H9 (cell line): Measurements from ENCODE around the gene SYNGR2. TPM values are rescaled to one million over a fixed set of nuclear protein-coding genes. Genes with fewer than 3 reads are reported as not detected.

Experiments
- DNase-seq: peaks from one replicate; pipeline ENCODE4 v3.0.0-alpha.2; 2017
- H2AFZ ChIP-seq: one replicate; pipeline ENCODE4 v1.6.1; 2013; ENCODE audit warnings: mild to moderate bottlenecking, low read length, control low read depth, moderate library complexity
- H2AK5ac ChIP-seq: 2 replicates; pipeline ENCODE4 v1.6.1; 2013; ENCODE audit warnings: low read length, control low read depth, mixed read lengths; ENCODE audit not compliant: insufficient read length
- H2BK120ac ChIP-seq: one replicate; pipeline ENCODE4 v1.6.1; 2013; ENCODE audit warnings: low read depth, mild to moderate bottlenecking, low read length, control low read depth, inconsistent platforms; ENCODE audit not compliant: poor library complexity, severe bottlenecking
- H2BK12ac ChIP-seq: 2 replicates; pipeline ENCODE4 v1.6.1; 2013; ENCODE audit warnings: low read length, control low read depth, mixed read lengths, low read depth; ENCODE audit not compliant: insufficient read length
- H2BK15ac ChIP-seq: 2 replicates; pipeline ENCODE4 v1.6.1; 2013; ENCODE audit warnings: low read depth, low read length, control low read depth
- H2BK20ac ChIP-seq: one replicate; pipeline ENCODE4 v1.6.1; 2013; ENCODE audit warnings: low read depth, mild to moderate bottlenecking, low read length, control low read depth, inconsistent platforms; ENCODE audit not compliant: poor library complexity, severe bottlenecking
- H2BK5ac ChIP-seq: 2 replicates; pipeline ENCODE4 v1.6.1; 2013; ENCODE audit warnings: low read length, control low read depth, mixed read lengths; ENCODE audit not compliant: insufficient read length
- H3K14ac ChIP-seq: 2 replicates; pipeline ENCODE4 v1.6.1; 2013; ENCODE audit warnings: low read length, control low read depth; ENCODE audit not compliant: insufficient read depth
- H3K18ac ChIP-seq: 2 replicates; pipeline ENCODE4 v1.6.1; 2013; ENCODE audit warnings: low read depth, mild to moderate bottlenecking, mixed read lengths, low read length, control low read depth; ENCODE audit not compliant: insufficient read length
- H3K23ac ChIP-seq: 2 replicates; pipeline ENCODE4 v1.6.1; 2013; ENCODE audit warnings: low read length, control low read depth, mixed read lengths, low read depth; ENCODE audit not compliant: insufficient read length
- H3K23me2 ChIP-seq: 2 replicates; pipeline ENCODE4 v1.6.1; 2013; ENCODE audit warnings: low read depth, mild to moderate bottlenecking, mixed read lengths, low read length, control low read depth; ENCODE audit not compliant: insufficient read length, poor library complexity, severe bottlenecking
- H3K27ac ChIP-seq: 2 replicates; pipeline ENCODE4 v1.5.1; 2013; ENCODE audit warnings: low read length, control low read depth, mixed read lengths, low read depth; ENCODE audit not compliant: insufficient read length
- H3K27me3 ChIP-seq: 2 replicates; pipeline ENCODE4 v1.6.1; 2013; ENCODE audit warnings: low read length, control low read depth, inconsistent platforms; ENCODE audit not compliant: insufficient read depth
- H3K4ac ChIP-seq: 2 replicates; pipeline ENCODE4 v1.6.1; 2013; ENCODE audit warnings: low read depth, mild to moderate bottlenecking, control low read depth, inconsistent platforms, low read length, moderate library complexity
- H3K4me1 ChIP-seq: 2 replicates; pipeline ENCODE4 v1.6.1; 2013; ENCODE audit warnings: low read length, control low read depth, inconsistent platforms; ENCODE audit not compliant: insufficient read depth
- H3K4me2 ChIP-seq: 2 replicates; pipeline ENCODE4 v1.6.1; 2013; ENCODE audit warnings: low read length, control low read depth, mixed read lengths; ENCODE audit not compliant: insufficient read length, insufficient read depth
- H3K56ac ChIP-seq: 2 replicates; pipeline ENCODE4 v1.6.1; 2013; ENCODE audit warnings: low read depth, mild to moderate bottlenecking, mixed read lengths, low read length, control low read depth; ENCODE audit not compliant: insufficient read length
- H3K79me1 ChIP-seq: 2 replicates; pipeline ENCODE4 v1.6.1; 2013; ENCODE audit warnings: low read depth, mild to moderate bottlenecking, moderate library complexity, low read length, control low read depth, inconsistent platforms; ENCODE audit not compliant: insufficient read depth, poor library complexity, severe bottlenecking
- H3K79me2 ChIP-seq: 2 replicates; pipeline ENCODE4 v1.6.1; 2013; ENCODE audit warnings: low read length, control low read depth, inconsistent platforms; ENCODE audit not compliant: insufficient read depth
- H3K9ac ChIP-seq: 2 replicates; pipeline ENCODE4 v1.6.1; 2013; ENCODE audit warnings: low read length, control low read depth, mixed read lengths; ENCODE audit not compliant: insufficient read length; ENCODE audit errors: extremely low read depth
- H3K9me3 ChIP-seq: one replicate; pipeline ENCODE4 v1.6.1; 2013; ENCODE audit warnings: low read depth, low read length, inconsistent platforms; ENCODE audit not compliant: control insufficient read depth
- H3T11ph ChIP-seq: one replicate; pipeline ENCODE4 v1.6.1; 2013; ENCODE audit warnings: mild to moderate bottlenecking, low read length, control low read depth, inconsistent platforms
- H4K20me1 ChIP-seq: one replicate; pipeline ENCODE4 v1.6.1; 2013; ENCODE audit not compliant: control insufficient read depth, insufficient read length, insufficient read depth
- H4K5ac ChIP-seq: 2 replicates; pipeline ENCODE4 v1.6.1; 2013; ENCODE audit warnings: low read depth, mild to moderate bottlenecking, mixed read lengths, low read length, control low read depth; ENCODE audit not compliant: insufficient read length
- H4K8ac ChIP-seq: replicated peaks from 2 replicates; pipeline ENCODE4 v1.6.1; 2013; ENCODE audit warnings: low read length, control low read depth, mixed read lengths, low read depth; ENCODE audit not compliant: insufficient read length
- H4K91ac ChIP-seq: 2 replicates; pipeline ENCODE4 v1.6.1; 2013; ENCODE audit warnings: low read depth, mild to moderate bottlenecking, moderate library complexity, mixed read lengths, low read length, control low read depth; ENCODE audit not compliant: insufficient read length
- H3K27ac Mint-ChIP-seq, 3 experiments: 2 replicates in 2 of 3; 3 replicates in 1 of 3; pipeline ENCODE4 v1.8.0; 2020 to 2021; ENCODE audit warnings: mixed read lengths in 3 of 3, mild to moderate bottlenecking in 1 of 3, moderate library complexity in 1 of 3
- H3K27me3 Mint-ChIP-seq: 2 replicates; pipeline ENCODE4 v1.8.0; 2021; ENCODE audit warnings: low read depth, mild to moderate bottlenecking, moderate library complexity, mixed read lengths
- H3K36me3 Mint-ChIP-seq, 3 experiments: 2 replicates in 2 of 3; 3 replicates in 1 of 3; pipeline ENCODE4 v1.8.0; 2020 to 2021; ENCODE audit warnings: low read depth in 3 of 3, mixed read lengths in 3 of 3; ENCODE audit not compliant: insufficient read depth in 1 of 3
- H3K4me1 Mint-ChIP-seq, 2 experiments: 2 replicates each; pipeline ENCODE4 v1.8.0; 2020; ENCODE audit warnings: mixed read lengths in 2 of 2
- H3K4me3 Mint-ChIP-seq, 2 experiments: 2 replicates in 1 of 2; 3 replicates in 1 of 2; pipeline ENCODE4 v1.8.0; 2020 to 2021; ENCODE audit warnings: mild to moderate bottlenecking in 2 of 2, mixed read lengths in 2 of 2, moderate library complexity in 1 of 2
- H3K9me3 Mint-ChIP-seq, 2 experiments: 2 replicates in 1 of 2; 3 replicates in 1 of 2; pipeline ENCODE4 v1.8.0; 2020; ENCODE audit warnings: mild to moderate bottlenecking in 2 of 2, mixed read lengths in 2 of 2, moderate library complexity in 1 of 2
- WGBS: extraction: QIAGEN DNeasy Blood & Tissue Kit; methylation state at CpG from one replicate; pipeline ENCODE4 v1.1.7; 2013; ENCODE audit warnings: missing lambda C conversion rate, low lambda C conversion rate, mixed read lengths; ENCODE audit not compliant: insufficient read length; ENCODE audit errors: extremely low coverage; 5-methylcytosine and 5-hydroxymethylcytosine counted together
- total RNA-seq: library from RNA; stranded (reverse); gene quantifications from 2 replicates; pipeline ENCODE4 v1.2.1, GENCODE V29; 2021
- TF ChIP-seq, protein P1 (sequence below): fragments of 200-600 bp; sonication (generic); conservative IDR thresholded peaks from 3 replicates; pipeline ENCODE4 v1.8.0; 2021; ENCODE audit warnings: antibody characterized with exemption, mild to moderate bottlenecking

SYNGR2 gene
- total RNA-seq, 1 experiment from 2014 or later = 41.0 TPM

DNA sequence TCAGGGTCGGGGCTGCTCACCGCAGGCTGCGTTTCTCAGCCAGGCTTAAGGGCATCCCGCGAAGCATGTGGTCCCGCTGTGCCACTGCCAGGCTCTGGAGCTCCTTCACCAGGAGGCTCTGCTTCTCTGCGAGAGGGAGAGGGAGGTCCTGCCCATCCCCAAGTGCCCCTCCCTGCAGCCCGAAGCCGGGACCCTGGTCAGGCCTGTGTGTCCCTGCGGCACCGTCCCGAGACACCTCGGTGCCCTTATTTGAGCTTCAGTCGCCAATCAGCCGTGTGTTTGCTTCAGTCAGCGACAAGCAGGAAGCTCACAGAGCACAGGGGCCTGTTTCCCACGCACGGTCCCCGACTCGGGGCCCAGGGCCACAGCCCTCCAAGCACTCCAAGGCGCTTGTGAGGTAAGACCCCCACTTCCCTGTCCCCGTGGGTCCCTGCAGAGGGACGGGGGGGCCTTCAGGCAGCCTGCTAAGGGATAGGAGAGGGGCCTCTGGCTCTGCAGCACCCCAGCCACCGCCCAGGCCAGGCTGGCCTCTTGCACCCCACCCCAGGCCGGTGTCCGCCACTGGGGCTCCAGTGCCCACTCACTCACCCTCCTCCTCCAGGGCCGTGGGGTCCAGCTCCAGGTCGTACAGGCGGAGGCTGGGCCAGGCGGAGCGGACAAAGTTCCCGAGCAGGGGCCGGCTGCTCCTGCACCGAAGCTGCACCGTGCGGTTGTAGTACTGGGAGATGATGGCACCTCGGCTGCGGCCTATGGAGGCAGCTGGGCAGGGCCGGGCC lies 43.1 kb upstream of the SYNGR2 start:
- H3K27ac ChIP-seq = no peak overlapping the region
- no peaks in the 10 kb centered on the region for H3K9me3 ChIP-seq
- H4K8ac ChIP-seq = no peak overlapping the region
- Mint-ChIP-seq H3K27ac (no peak overlapping the region), H3K9me3 (no peaks in the 10 kb centered on the region; a peak in 2 of 5 replicates), H3K27me3 (no peaks in the 10 kb centered on the region), H3K4me1 (peaks cover 18 to 21% of the 10 kb centered on the region in 2 experiments), H3K36me3 (peaks cover 7 to 27% (median 21%) of the 10 kb centered on the region in 3 experiments), H3K4me3 (no peak overlapping the region)
- H4K20me1 ChIP-seq = no peaks in the 10 kb centered on the region
- DNase-seq = no peak
- no peak overlapping the region for H2BK20ac ChIP-seq
- TF ChIP-seq, protein P1, sequence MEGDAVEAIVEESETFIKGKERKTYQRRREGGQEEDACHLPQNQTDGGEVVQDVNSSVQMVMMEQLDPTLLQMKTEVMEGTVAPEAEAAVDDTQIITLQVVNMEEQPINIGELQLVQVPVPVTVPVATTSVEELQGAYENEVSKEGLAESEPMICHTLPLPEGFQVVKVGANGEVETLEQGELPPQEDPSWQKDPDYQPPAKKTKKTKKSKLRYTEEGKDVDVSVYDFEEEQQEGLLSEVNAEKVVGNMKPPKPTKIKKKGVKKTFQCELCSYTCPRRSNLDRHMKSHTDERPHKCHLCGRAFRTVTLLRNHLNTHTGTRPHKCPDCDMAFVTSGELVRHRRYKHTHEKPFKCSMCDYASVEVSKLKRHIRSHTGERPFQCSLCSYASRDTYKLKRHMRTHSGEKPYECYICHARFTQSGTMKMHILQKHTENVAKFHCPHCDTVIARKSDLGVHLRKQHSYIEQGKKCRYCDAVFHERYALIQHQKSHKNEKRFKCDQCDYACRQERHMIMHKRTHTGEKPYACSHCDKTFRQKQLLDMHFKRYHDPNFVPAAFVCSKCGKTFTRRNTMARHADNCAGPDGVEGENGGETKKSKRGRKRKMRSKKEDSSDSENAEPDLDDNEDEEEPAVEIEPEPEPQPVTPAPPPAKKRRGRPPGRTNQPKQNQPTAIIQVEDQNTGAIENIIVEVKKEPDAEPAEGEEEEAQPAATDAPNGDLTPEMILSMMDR = no peak
- no peaks in the 10 kb centered on the region for H3K79me1 ChIP-seq
- no peak overlapping the region for H3K4ac ChIP-seq
- no peak overlapping the region for H3T11ph ChIP-seq
- no peak overlapping the region for H2AK5ac ChIP-seq
- H2BK5ac ChIP-seq = no peak overlapping the region
- no peak overlapping the region for H2BK120ac ChIP-seq
- H3K27me3 ChIP-seq = no peaks in the 10 kb centered on the region
- H3K79me2 ChIP-seq = no peaks in the 10 kb centered on the region; the same call in 1 of the 2 replicates
- H3K56ac ChIP-seq = no peak overlapping the region
- no peak overlapping the region for H3K23ac ChIP-seq
- H2BK15ac ChIP-seq = no peak overlapping the region
- peaks cover 10% of the 10 kb centered on the region; the same call in 1 of the 2 replicates for H3K4me1 ChIP-seq
- H4K5ac ChIP-seq = no peak overlapping the region
- no CpG with 5 or more reads among the region's 39 CpGs for WGBS
- no peak overlapping the region for H2BK12ac ChIP-seq
- no peak overlapping the region for H2AFZ ChIP-seq
- no peak overlapping the region for H3K9ac ChIP-seq
- peaks cover 19% of the 10 kb centered on the region for H3K23me2 ChIP-seq
- H3K14ac ChIP-seq = no peak overlapping the region
- H3K18ac ChIP-seq = no peak overlapping the region
- no peak overlapping the region for H4K91ac ChIP-seq
- H3K4me2 ChIP-seq = no peak overlapping the region
